HCT116 (cell line): ENCODE data around the gene CMTM2.

Experiments
- EZH2 ChIP-seq: fragments of 200-600 bp; sonication (generic); IDR thresholded peaks from 2 replicates; pipeline ENCODE4 v1.6.1; 2017; ENCODE audit warnings: antibody characterized with exemption, mixed run types
- EZH2phosphoT487 ChIP-seq: fragments of 200-600 bp; IDR thresholded peaks from 2 replicates; pipeline ENCODE4 v1.6.1; 2018; ENCODE audit warnings: antibody characterized with exemption, borderline replicate concordance
- POLR2AphosphoS5 ChIP-seq: IDR thresholded peaks from 2 replicates; pipeline ENCODE4 v1.6.1; 2011; ENCODE audit warnings: mild to moderate bottlenecking, low read depth, low read length, moderate library complexity
- RAD21 ChIP-seq: IDR thresholded peaks from 2 replicates; pipeline ENCODE4 v1.6.1; 2012; ENCODE audit warnings: low read depth, mild to moderate bottlenecking
- YY1 ChIP-seq: IDR thresholded peaks from 2 replicates; pipeline ENCODE4 v1.6.1; 2011; ENCODE audit warnings: low read length, low read depth, moderate library complexity, mild to moderate bottlenecking; ENCODE audit not compliant: insufficient replicate concordance; ENCODE audit errors: extremely low read depth
- TF ChIP-seq, protein P1 (sequence below), 3 experiments: fragments of 200-600 bp in 1 of 3; sonication (generic) in 1 of 3; IDR thresholded peaks in 2 of 3; conservative IDR thresholded peaks in 1 of 3; 2 replicates each; pipeline ENCODE4 v1.5.1; 2012 to 2017; ENCODE audit warnings: low read depth in 2 of 3, low read length in 2 of 3, antibody characterized with exemption in 1 of 3, borderline replicate concordance in 1 of 3, control low read depth in 1 of 3, mild to moderate bottlenecking in 1 of 3, mixed read lengths in 1 of 3, mixed run types in 1 of 3, moderate library complexity in 1 of 3; ENCODE audit not compliant: insufficient read depth in 1 of 3
- TF ChIP-seq, protein P2 (sequence below): IDR thresholded peaks from 2 replicates; pipeline ENCODE4 v1.6.1; 2012

DNA sequence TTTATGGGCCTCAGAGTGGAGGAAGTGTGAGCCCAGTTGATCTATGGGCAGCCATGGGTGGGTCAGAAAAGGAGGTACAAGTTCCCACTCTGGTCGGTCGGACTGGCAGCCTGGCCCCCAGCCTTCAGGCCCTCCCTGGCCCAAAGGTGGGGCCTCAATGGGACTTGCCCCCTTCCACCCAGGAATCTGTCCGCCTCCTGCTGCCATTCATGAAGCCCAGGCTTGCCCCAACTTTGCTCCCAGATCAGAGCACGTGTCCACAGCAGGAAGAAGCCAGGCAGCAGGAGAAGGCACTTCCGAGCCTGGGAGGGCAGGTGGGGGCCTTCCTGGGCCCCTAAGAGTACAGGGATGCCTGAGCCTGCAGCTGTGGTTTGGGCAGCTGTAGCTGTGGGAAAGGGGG, 22.2 kb downstream of the CMTM2 start:
- TF ChIP-seq, protein P1, sequence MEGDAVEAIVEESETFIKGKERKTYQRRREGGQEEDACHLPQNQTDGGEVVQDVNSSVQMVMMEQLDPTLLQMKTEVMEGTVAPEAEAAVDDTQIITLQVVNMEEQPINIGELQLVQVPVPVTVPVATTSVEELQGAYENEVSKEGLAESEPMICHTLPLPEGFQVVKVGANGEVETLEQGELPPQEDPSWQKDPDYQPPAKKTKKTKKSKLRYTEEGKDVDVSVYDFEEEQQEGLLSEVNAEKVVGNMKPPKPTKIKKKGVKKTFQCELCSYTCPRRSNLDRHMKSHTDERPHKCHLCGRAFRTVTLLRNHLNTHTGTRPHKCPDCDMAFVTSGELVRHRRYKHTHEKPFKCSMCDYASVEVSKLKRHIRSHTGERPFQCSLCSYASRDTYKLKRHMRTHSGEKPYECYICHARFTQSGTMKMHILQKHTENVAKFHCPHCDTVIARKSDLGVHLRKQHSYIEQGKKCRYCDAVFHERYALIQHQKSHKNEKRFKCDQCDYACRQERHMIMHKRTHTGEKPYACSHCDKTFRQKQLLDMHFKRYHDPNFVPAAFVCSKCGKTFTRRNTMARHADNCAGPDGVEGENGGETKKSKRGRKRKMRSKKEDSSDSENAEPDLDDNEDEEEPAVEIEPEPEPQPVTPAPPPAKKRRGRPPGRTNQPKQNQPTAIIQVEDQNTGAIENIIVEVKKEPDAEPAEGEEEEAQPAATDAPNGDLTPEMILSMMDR (IDR thresholded peaks at IDR 0.05 in 2 of 3, conservative IDR thresholded peaks at IDR 0.05 in 1 of 3; ENCODE audit: borderline replicate concordance in 1 of 3, insufficient read depth in 1 of 3, low read depth in 2 of 3, low read length in 2 of 3), result no peak
- no peak for TF ChIP-seq RAD21
- no peak for TF ChIP-seq EZH2
- TF ChIP-seq POLR2AphosphoS5, result no peak
- no peak for TF ChIP-seq EZH2phosphoT487
- TF ChIP-seq, protein P2, sequence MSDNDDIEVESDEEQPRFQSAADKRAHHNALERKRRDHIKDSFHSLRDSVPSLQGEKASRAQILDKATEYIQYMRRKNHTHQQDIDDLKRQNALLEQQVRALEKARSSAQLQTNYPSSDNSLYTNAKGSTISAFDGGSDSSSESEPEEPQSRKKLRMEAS, result no peak
- TF ChIP-seq YY1, result no peak
